GM23338 (cell line): Measurements from ENCODE around the gene HSPB6. TPM values are rescaled to one million over a fixed set of nuclear protein-coding genes. Genes with fewer than 3 reads are reported as not detected.
A peak's percentile ranks its signal among the peaks of the same experiment; 100 is the strongest.

Experiments
- ATAC-seq: fragments of 200-7000 bp; cut with Tn5 transposase; 3 replicates; pipeline ENCODE4 v1.9.1; 2020
- DNase-seq: peaks from one replicate; pipeline ENCODE4 v3.0.0-alpha.2; 2015; ENCODE audit warnings: low spot score
- H2AFZ ChIP-seq: fragments of 200-600 bp; sonication (generic); 2 replicates; pipeline ENCODE4 v1.8.0; 2016; ENCODE audit warnings: antibody characterized with exemption, mild to moderate bottlenecking, moderate library complexity
- H3F3A ChIP-seq: fragments of 200-600 bp; sonication (generic); replicated peaks from 2 replicates; pipeline ENCODE4 v1.8.0; 2017; ENCODE audit warnings: antibody characterized with exemption, mixed run types, low read depth
- H3K27ac ChIP-seq: fragments of 200-600 bp; sonication (generic); 2 replicates; pipeline ENCODE4 v1.6.1; 2016; ENCODE audit warnings: low read depth
- H3K27me3 ChIP-seq: fragments of 200-600 bp; sonication (generic); 2 replicates; pipeline ENCODE4 v1.8.0; 2016; ENCODE audit warnings: mild to moderate bottlenecking, mixed run types, moderate library complexity; ENCODE audit not compliant: insufficient read depth
- H3K36me3 ChIP-seq: fragments of 200-600 bp; sonication (generic); 2 replicates; pipeline ENCODE4 v1.8.0; 2016; ENCODE audit warnings: mild to moderate bottlenecking; ENCODE audit not compliant: insufficient read depth
- H3K4me1 ChIP-seq: fragments of 200-600 bp; sonication (generic); 2 replicates; pipeline ENCODE4 v1.8.0; 2016; ENCODE audit warnings: mild to moderate bottlenecking, moderate library complexity; ENCODE audit not compliant: insufficient read depth
- H3K4me2 ChIP-seq: fragments of 200-600 bp; sonication (generic); 2 replicates; pipeline ENCODE4 v1.7.1; 2017; ENCODE audit warnings: mixed run types
- H3K4me3 ChIP-seq: fragments of 200-600 bp; sonication (generic); 2 replicates; pipeline ENCODE4 v1.6.1; 2016; ENCODE audit warnings: mixed run types
- H3K79me2 ChIP-seq: fragments of 200-600 bp; sonication (generic); replicated peaks from 2 replicates; pipeline ENCODE4 v1.8.0; 2017; ENCODE audit warnings: mild to moderate bottlenecking; ENCODE audit not compliant: insufficient read depth
- H3K9me2 ChIP-seq: fragments of 200-600 bp; sonication (generic); 2 replicates; pipeline ENCODE4 v1.8.0; 2017; ENCODE audit not compliant: insufficient read depth
- H4K20me1 ChIP-seq: fragments of 200-600 bp; sonication (generic); replicated peaks from 2 replicates; pipeline ENCODE4 v1.8.0; 2017; ENCODE audit warnings: mild to moderate bottlenecking; ENCODE audit not compliant: insufficient read depth
- H3K27ac Mint-ChIP-seq: 2 replicates; pipeline ENCODE4 v1.8.0; 2020; ENCODE audit warnings: inconsistent platforms, mild to moderate bottlenecking, moderate library complexity, mixed read lengths
- H3K27me3 Mint-ChIP-seq: 3 replicates; pipeline ENCODE4 v1.8.0; 2022; ENCODE audit warnings: low read depth, mild to moderate bottlenecking, moderate library complexity, mixed read lengths, inconsistent platforms; ENCODE audit not compliant: insufficient read depth, poor library complexity
- H3K36me3 Mint-ChIP-seq: 3 replicates; pipeline ENCODE4 v1.8.0; 2021; ENCODE audit warnings: low read depth, mild to moderate bottlenecking, inconsistent platforms, moderate library complexity, mixed read lengths
- H3K4me1 Mint-ChIP-seq: 3 replicates; pipeline ENCODE4 v1.8.0; 2020; ENCODE audit warnings: mild to moderate bottlenecking, inconsistent platforms, mixed read lengths
- H3K4me3 Mint-ChIP-seq: 3 replicates; pipeline ENCODE4 v1.8.0; 2021; ENCODE audit warnings: moderate library complexity, mild to moderate bottlenecking, inconsistent platforms, mixed read lengths
- H3K9me3 Mint-ChIP-seq: 3 replicates; pipeline ENCODE4 v1.8.0; 2020; ENCODE audit warnings: moderate library complexity, mild to moderate bottlenecking, inconsistent platforms, mixed read lengths
- EZH2 ChIP-seq: fragments of 200-600 bp; sonication (generic); IDR thresholded peaks from one replicate; pipeline ENCODE4 v1.8.0; 2017; ENCODE audit warnings: antibody characterized with exemption, mild to moderate bottlenecking, low read depth; ENCODE audit not compliant: unreplicated experiment
- EZH2phosphoT487 ChIP-seq: fragments of 200-600 bp; sonication (generic); IDR thresholded peaks from one replicate; pipeline ENCODE4 v1.8.1; 2018; ENCODE audit warnings: antibody characterized with exemption; ENCODE audit not compliant: unreplicated experiment
- JUNB ChIP-seq: IDR thresholded peaks from one replicate; pipeline ENCODE4 v1.6.1; 2016; ENCODE audit warnings: antibody characterized with exemption; ENCODE audit not compliant: unreplicated experiment
- NANOG ChIP-seq: IDR thresholded peaks from 2 replicates; pipeline ENCODE4 v1.6.1; 2016; ENCODE audit warnings: antibody characterized with exemption, borderline replicate concordance
- ZNF114 ChIP-seq: fragments of 250-450 bp; sonication (Bioruptor Pico); IDR thresholded peaks from 2 replicates; pipeline ENCODE4 v1.5.0; 2020; ENCODE audit warnings: mild to moderate bottlenecking, moderate library complexity
- ZNF331 ChIP-seq: fragments of 250-450 bp; sonication (Bioruptor Pico); IDR thresholded peaks from 2 replicates; pipeline ENCODE4 v1.5.0; 2020; ENCODE audit warnings: low read depth, mild to moderate bottlenecking, moderate library complexity
- ZNF462 ChIP-seq: fragments of 250-450 bp; sonication (Bioruptor Pico); IDR thresholded peaks from 2 replicates; pipeline ENCODE4 v1.5.0; 2020; ENCODE audit warnings: mild to moderate bottlenecking, moderate library complexity
- polyA plus RNA-seq: library from polyadenylated mRNA; unstranded; fragments of >200 nt; fragmentation: Nextera tagmentation; extraction: Ambion mirVana; gene quantifications from 2 replicates; pipeline ENCODE4 v1.2.1, GENCODE V29; 2016
- total RNA-seq: library from RNA; depleted of rRNA; stranded (reverse); fragments of >200 nt; shearing (Covaris generic); gene quantifications from 2 replicates; pipeline ENCODE4 v1.2.3, GENCODE V29; 2014
- TF ChIP-seq, protein P1 (sequence below), 2 experiments: fragments of 200-600 bp in 1 of 2; sonication (generic) in 1 of 2; conservative IDR thresholded peaks; 2 replicates each; pipeline versions ENCODE4 v1.5.1 to v1.6.1; 2016 to 2017; ENCODE audit warnings: antibody characterized with exemption in 2 of 2, low read depth in 2 of 2, mild to moderate bottlenecking in 2 of 2, moderate library complexity in 1 of 2
- TF ChIP-seq, protein P2 (sequence below): IDR thresholded peaks from 2 replicates; pipeline ENCODE4 v1.6.1; 2016; ENCODE audit warnings: antibody characterized with exemption

HSPB6 gene
- total and polyA plus RNA-seq, 2 experiments from 2014 or later, result 0.87 to 3.2 TPM

DNA sequence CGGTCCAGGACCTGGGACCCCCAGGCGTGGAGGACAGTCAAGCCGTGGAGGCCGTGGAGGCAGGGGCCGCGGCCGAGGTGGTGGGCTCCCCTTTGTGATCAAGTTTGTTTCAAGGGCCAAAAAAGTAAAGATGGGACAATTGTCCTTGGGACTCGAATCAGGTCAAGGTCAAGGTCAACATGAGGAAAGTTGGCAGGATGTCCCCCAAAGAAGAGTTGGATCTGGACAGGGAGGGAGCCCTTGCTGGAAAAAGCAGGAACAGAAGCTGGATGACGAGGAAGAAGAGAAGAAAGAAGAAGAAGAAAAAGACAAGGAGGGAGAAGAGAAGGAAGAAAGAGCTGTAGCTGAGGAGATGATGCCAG is 36.7 kb downstream of the HSPB6 start:
- Histone ChIP-seq H3K4me3 (no peak overlapping the region), H3K79me2 (peaks cover 21% of the 10 kb centered on the region), H3K27me3 (no peaks in the 10 kb centered on the region), H3F3A (peaks cover 10% of the 10 kb centered on the region; the same call in 1 of the 2 replicates), H3K4me2 (no peak overlapping the region), H4K20me1 (peaks cover 11% of the 10 kb centered on the region), H3K4me1 (peaks cover 18% of the 10 kb centered on the region), H3K9me2 (no peaks in the 10 kb centered on the region), H3K36me3 (peaks cover 11% of the 10 kb centered on the region; the same call in 1 of the 2 replicates), H2AFZ (no peak overlapping the region), H3K27ac (no peak overlapping the region)
- H3K36me3 Mint-ChIP-seq, result peaks cover 45% of the 10 kb centered on the region
- no peaks in the 10 kb centered on the region; the same call in 2 of the 3 replicates for H3K9me3 Mint-ChIP-seq
- peak overlapping the region; percentile 45; the same call in 1 of the 3 replicates for H3K4me3 Mint-ChIP-seq
- H3K27me3 Mint-ChIP-seq, result peaks cover 32% of the 10 kb centered on the region
- peaks cover 20% of the 10 kb centered on the region for H3K4me1 Mint-ChIP-seq
- no peak for TF ChIP-seq EZH2
- no peak for TF ChIP-seq JUNB
- TF ChIP-seq, protein P1, sequence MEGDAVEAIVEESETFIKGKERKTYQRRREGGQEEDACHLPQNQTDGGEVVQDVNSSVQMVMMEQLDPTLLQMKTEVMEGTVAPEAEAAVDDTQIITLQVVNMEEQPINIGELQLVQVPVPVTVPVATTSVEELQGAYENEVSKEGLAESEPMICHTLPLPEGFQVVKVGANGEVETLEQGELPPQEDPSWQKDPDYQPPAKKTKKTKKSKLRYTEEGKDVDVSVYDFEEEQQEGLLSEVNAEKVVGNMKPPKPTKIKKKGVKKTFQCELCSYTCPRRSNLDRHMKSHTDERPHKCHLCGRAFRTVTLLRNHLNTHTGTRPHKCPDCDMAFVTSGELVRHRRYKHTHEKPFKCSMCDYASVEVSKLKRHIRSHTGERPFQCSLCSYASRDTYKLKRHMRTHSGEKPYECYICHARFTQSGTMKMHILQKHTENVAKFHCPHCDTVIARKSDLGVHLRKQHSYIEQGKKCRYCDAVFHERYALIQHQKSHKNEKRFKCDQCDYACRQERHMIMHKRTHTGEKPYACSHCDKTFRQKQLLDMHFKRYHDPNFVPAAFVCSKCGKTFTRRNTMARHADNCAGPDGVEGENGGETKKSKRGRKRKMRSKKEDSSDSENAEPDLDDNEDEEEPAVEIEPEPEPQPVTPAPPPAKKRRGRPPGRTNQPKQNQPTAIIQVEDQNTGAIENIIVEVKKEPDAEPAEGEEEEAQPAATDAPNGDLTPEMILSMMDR (conservative IDR thresholded peaks at IDR 0.05; ENCODE audit: low read depth in 2 of 2), result no peak
- ATAC-seq (no peak), DNase-seq (no peak)
- H3K27ac Mint-ChIP-seq, result no peak overlapping the region

DNA sequence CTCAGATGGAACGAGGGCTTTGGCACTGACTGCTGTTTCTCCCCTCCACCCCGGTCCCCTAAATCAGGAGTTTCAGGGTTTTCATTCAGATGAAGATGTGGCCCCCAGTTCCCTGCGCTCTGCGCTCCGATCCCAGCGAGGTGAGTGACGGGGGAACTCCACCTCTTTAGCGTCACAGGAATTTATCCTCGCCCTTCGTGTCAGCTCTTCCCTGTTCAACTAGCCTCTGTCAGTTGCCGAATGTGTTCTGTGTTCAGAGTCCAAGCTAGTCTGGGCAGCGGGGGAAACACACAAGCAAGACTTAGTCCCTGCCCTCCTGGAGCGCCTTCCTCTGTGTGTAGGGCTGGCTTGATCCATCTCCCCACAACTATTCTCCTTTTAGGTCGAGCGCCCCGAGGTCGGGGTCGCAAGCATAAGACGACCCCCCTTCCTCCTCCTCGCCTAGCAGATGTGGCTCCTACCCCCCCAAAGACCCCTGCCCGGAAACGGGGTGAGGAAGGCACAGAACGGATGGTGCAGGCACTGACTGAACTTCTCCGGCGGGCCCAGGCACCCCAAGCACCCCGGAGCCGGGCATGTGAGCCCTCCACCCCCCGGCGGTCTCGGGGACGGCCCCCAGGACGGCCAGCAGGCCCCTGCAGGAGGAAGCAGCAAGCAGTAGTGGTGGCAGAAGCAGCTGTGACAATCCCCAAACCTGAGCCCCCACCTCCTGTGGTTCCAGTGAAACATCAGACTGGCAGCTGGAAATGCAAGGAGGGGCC is 37.2 kb downstream of the HSPB6 start:
- H3K27ac ChIP-seq, result no peak overlapping the region
- peak overlapping the region; percentile 97 for H3K4me2 ChIP-seq
- H3K4me3 Mint-ChIP-seq, result peak overlapping the region; percentile 85
- DNase-seq, result no peak
- no peaks in the 10 kb centered on the region for H3K27me3 ChIP-seq
- H3K36me3 ChIP-seq, result 0 out of 2 replicates have a peak, but pooled peaks cover 8% of the 10 kb centered on the region
- H3F3A ChIP-seq, result peaks cover 10% of the 10 kb centered on the region; the same call in 1 of the 2 replicates
- no peak overlapping the region for H3K27ac Mint-ChIP-seq
- H2AFZ ChIP-seq, result no peak overlapping the region
- H3K27me3 Mint-ChIP-seq, result peaks cover 32% of the 10 kb centered on the region
- H3K9me2 ChIP-seq, result no peaks in the 10 kb centered on the region
- H3K9me3 Mint-ChIP-seq, result no peaks in the 10 kb centered on the region; the same call in 2 of the 3 replicates
- no peak for ATAC-seq
- H3K4me1 ChIP-seq, result peaks cover 24% of the 10 kb centered on the region
- H3K36me3 Mint-ChIP-seq, result peaks cover 39% of the 10 kb centered on the region
- peak overlapping the region; percentile 83 for H3K4me3 ChIP-seq
- H3K4me1 Mint-ChIP-seq, result peaks cover 25% of the 10 kb centered on the region
- H3K79me2 ChIP-seq, result peaks cover 21% of the 10 kb centered on the region
- peaks cover 11% of the 10 kb centered on the region for H4K20me1 ChIP-seq
- TF ChIP-seq, protein P2, sequence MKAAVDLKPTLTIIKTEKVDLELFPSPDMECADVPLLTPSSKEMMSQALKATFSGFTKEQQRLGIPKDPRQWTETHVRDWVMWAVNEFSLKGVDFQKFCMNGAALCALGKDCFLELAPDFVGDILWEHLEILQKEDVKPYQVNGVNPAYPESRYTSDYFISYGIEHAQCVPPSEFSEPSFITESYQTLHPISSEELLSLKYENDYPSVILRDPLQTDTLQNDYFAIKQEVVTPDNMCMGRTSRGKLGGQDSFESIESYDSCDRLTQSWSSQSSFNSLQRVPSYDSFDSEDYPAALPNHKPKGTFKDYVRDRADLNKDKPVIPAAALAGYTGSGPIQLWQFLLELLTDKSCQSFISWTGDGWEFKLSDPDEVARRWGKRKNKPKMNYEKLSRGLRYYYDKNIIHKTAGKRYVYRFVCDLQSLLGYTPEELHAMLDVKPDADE, result no peak
- TF ChIP-seq ZNF462 (CRISPR knock-in tag), result no peak
- TF ChIP-seq ZNF331 (CRISPR knock-in tag), result no peak
- no peak for TF ChIP-seq ZNF114 (CRISPR knock-in tag)
- no peak for TF ChIP-seq EZH2phosphoT487
- TF ChIP-seq NANOG, result no peak
